HepG2 (cell line): ENCODE data around the gene CAMTA1. TPM values are rescaled to one million over a fixed set of nuclear protein-coding genes. Genes with fewer than 3 reads are reported as not detected.

ENCODE experiments used
- MBNL3 ChIP-seq: fragments of 250-450 bp; sonication (Bioruptor Pico); conservative IDR thresholded peaks from 2 replicates; pipeline ENCODE4 v1.8.0; 2022; ENCODE audit warnings: mild to moderate bottlenecking, inconsistent platforms
- NCOA2 ChIP-seq: sonication (generic); formaldehyde crosslinking; IDR thresholded peaks from 2 replicates; pipeline ENCODE4 v1.8.0; 2022; ENCODE audit warnings: inconsistent platforms
- SP1 ChIP-seq, 2 experiments: fragments of 450-650 bp in 1 of 2; sonication (generic) in 1 of 2; formaldehyde crosslinking in 1 of 2; IDR thresholded peaks; 2 replicates each; pipeline versions ENCODE4 v1.4.0 to v1.6.1; 2016 to 2020; ENCODE audit warnings: missing genetic modification reagents in 1 of 2
- ZNF205 ChIP-seq: IDR thresholded peaks from 2 replicates; pipeline ENCODE4 v1.6.1; 2018; ENCODE audit warnings: missing biosample characterization, missing genetic modification reagents
- ZNF260 ChIP-seq: sonication (generic); formaldehyde crosslinking; IDR thresholded peaks from 2 replicates; pipeline ENCODE4 v1.4.0; 2020; ENCODE audit warnings: missing genetic modification reagents, low read depth, mild to moderate bottlenecking, borderline replicate concordance
- ZNF30 ChIP-seq: sonication (generic); formaldehyde crosslinking; IDR thresholded peaks from 2 replicates; pipeline ENCODE4 v1.5.0; 2020; ENCODE audit warnings: mild to moderate bottlenecking, missing genetic modification reagents
- ZNF350 ChIP-seq: sonication (generic); formaldehyde crosslinking; IDR thresholded peaks from 2 replicates; pipeline ENCODE4 v1.4.0; 2020; ENCODE audit warnings: mild to moderate bottlenecking, low read depth, missing genetic modification reagents, borderline replicate concordance
- polyA plus RNA-seq, 8 experiments: library from polyadenylated mRNA; depleted of rRNA in 3 of 8; stranded (reverse) in 7 of 8; unstranded in 1 of 8; fragments of >200 nt; fragmentation: Illumina TruSeq in 4 of 8; extraction: Trizol in 4 of 8; gene quantifications; 2 replicates each; pipeline versions ENCODE4 v1.2.1 to v1.2.3, GENCODE V29; 2011 to 2016; ENCODE audit warnings: low read depth in 4 of 8, missing spikeins in 1 of 8, mixed read lengths in 1 of 8; ENCODE audit not compliant: insufficient read depth in 1 of 8
- total RNA-seq, 5 experiments: library from RNA; depleted of rRNA; stranded (reverse); fragments of >200 nt; fragmentation: Illumina TruSeq; extraction: Trizol; gene quantifications; 2 replicates each; pipeline ENCODE4 v1.2.3, GENCODE V29; 2016; ENCODE audit warnings: low read depth in 1 of 5
- TF ChIP-seq, protein P1 (sequence below): sonication (generic); formaldehyde crosslinking; IDR thresholded peaks from 2 replicates; pipeline ENCODE4 v1.5.0; 2020; ENCODE audit warnings: mild to moderate bottlenecking, missing genetic modification reagents, borderline replicate concordance
- TF ChIP-seq, protein P2 (sequence below): conservative IDR thresholded peaks from 2 replicates; pipeline ENCODE4 v1.6.1; 2018; ENCODE audit warnings: missing genetic modification reagents
- TF ChIP-seq, protein P3 (sequence below): sonication (generic); formaldehyde crosslinking; IDR thresholded peaks from 2 replicates; pipeline ENCODE4 v1.4.0; 2020; ENCODE audit warnings: missing genetic modification reagents
- TF ChIP-seq, protein P4 (sequence below): IDR thresholded peaks from 2 replicates; pipeline ENCODE4 v1.6.1; 2016; ENCODE audit warnings: missing biosample characterization, missing genetic modification reagents, low read depth

CAMTA1 gene
- total and polyA plus RNA-seq, 2 of the 13 experiments (the other 11 are each of a cell fraction or from before 2014, with no cell fraction given) = 25.0 to 36.4 TPM

DNA sequence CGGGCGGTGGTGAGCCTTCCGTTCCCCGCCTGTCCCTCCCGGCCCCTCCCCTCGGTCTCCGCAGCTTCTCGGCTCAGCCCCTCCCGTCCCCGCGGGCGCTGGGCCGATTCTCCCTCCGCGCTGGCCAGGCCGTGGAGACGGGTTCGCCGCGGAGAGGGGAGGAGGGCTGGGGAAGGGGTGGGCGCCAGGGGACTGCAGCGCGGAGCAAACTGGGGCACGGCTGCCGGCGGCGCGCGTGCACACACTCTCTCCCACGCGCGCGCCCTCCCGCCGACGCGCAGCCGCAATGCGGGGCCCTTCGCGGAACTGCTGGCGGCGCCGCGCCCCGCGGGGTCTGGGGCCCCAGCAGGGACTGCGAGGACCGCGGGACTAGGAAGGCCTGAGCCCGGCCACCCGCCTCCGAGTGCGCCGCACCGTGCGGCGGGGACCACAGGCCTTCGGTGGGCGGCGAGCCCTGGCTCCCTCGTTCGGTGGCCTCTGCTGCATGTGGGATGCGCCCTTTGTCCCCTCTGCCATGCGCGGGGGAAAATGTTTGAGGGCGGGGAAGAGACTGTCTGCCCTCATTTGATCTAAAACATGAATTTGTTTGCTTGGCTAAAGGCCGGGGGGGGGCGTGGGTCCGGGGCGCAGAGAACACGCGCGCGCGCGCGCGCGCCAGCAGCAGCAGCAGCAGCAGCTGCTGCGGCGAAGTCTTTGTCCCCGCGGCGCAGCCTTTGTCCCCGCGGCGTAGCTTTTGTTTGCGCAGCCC lies 895.1 kb downstream of the CAMTA1 start (continued):
- TF ChIP-seq, protein P1, sequence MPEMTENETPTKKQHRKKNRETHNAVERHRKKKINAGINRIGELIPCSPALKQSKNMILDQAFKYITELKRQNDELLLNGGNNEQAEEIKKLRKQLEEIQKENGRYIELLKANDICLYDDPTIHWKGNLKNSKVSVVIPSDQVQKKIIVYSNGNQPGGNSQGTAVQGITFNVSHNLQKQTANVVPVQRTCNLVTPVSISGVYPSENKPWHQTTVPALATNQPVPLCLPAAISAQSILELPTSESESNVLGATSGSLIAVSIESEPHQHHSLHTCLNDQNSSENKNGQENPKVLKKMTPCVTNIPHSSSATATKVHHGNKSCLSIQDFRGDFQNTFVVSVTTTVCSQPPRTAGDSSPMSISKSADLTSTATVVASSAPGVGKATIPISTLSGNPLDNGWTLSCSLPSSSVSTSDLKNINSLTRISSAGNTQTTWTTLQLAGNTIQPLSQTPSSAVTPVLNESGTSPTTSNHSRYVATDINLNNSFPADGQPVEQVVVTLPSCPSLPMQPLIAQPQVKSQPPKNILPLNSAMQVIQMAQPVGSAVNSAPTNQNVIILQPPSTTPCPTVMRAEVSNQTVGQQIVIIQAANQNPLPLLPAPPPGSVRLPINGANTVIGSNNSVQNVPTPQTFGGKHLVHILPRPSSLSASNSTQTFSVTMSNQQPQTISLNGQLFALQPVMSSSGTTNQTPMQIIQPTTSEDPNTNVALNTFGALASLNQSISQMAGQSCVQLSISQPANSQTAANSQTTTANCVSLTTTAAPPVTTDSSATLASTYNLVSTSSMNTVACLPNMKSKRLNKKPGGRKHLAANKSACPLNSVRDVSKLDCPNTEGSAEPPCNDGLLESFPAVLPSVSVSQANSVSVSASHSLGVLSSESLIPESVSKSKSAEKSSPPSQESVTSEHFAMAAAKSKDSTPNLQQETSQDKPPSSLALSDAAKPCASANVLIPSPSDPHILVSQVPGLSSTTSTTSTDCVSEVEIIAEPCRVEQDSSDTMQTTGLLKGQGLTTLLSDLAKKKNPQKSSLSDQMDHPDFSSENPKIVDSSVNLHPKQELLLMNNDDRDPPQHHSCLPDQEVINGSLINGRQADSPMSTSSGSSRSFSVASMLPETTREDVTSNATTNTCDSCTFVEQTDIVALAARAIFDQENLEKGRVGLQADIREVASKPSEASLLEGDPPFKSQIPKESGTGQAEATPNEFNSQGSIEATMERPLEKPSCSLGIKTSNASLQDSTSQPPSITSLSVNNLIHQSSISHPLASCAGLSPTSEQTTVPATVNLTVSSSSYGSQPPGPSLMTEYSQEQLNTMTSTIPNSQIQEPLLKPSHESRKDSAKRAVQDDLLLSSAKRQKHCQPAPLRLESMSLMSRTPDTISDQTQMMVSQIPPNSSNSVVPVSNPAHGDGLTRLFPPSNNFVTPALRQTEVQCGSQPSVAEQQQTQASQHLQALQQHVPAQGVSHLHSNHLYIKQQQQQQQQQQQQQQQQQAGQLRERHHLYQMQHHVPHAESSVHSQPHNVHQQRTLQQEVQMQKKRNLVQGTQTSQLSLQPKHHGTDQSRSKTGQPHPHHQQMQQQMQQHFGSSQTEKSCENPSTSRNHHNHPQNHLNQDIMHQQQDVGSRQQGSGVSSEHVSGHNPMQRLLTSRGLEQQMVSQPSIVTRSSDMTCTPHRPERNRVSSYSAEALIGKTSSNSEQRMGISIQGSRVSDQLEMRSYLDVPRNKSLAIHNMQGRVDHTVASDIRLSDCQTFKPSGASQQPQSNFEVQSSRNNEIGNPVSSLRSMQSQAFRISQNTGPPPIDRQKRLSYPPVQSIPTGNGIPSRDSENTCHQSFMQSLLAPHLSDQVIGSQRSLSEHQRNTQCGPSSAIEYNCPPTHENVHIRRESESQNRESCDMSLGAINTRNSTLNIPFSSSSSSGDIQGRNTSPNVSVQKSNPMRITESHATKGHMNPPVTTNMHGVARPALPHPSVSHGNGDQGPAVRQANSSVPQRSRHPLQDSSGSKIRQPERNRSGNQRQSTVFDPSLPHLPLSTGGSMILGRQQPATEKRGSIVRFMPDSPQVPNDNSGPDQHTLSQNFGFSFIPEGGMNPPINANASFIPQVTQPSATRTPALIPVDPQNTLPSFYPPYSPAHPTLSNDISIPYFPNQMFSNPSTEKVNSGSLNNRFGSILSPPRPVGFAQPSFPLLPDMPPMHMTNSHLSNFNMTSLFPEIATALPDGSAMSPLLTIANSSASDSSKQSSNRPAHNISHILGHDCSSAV = no peak
- TF ChIP-seq ZNF260 (no peak), ZNF205 (0 out of 2 replicates have a peak, but pooled peaks have one; percentile 6), ZNF350 (no peak), ZNF30 (CRISPR knock-in tag) (no peak), MBNL3 (CRISPR knock-in tag) (no peak), SP1 (IDR thresholded peaks at IDR 0.05) (no peak), SP1 (CRISPR knock-in tag; IDR thresholded peaks at IDR 0.05) (no peak), NCOA2 (CRISPR knock-in tag) (no peak; the same call in 1 of the 2 replicates)
- TF ChIP-seq, protein P2, sequence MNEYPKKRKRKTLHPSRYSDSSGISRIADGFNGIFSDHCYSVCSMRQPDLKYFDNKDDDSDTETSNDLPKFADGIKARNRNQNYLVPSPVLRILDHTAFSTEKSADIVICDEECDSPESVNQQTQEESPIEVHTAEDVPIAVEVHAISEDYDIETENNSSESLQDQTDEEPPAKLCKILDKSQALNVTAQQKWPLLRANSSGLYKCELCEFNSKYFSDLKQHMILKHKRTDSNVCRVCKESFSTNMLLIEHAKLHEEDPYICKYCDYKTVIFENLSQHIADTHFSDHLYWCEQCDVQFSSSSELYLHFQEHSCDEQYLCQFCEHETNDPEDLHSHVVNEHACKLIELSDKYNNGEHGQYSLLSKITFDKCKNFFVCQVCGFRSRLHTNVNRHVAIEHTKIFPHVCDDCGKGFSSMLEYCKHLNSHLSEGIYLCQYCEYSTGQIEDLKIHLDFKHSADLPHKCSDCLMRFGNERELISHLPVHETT (CRISPR knock-in tag) = no peak
- TF ChIP-seq, protein P3, sequence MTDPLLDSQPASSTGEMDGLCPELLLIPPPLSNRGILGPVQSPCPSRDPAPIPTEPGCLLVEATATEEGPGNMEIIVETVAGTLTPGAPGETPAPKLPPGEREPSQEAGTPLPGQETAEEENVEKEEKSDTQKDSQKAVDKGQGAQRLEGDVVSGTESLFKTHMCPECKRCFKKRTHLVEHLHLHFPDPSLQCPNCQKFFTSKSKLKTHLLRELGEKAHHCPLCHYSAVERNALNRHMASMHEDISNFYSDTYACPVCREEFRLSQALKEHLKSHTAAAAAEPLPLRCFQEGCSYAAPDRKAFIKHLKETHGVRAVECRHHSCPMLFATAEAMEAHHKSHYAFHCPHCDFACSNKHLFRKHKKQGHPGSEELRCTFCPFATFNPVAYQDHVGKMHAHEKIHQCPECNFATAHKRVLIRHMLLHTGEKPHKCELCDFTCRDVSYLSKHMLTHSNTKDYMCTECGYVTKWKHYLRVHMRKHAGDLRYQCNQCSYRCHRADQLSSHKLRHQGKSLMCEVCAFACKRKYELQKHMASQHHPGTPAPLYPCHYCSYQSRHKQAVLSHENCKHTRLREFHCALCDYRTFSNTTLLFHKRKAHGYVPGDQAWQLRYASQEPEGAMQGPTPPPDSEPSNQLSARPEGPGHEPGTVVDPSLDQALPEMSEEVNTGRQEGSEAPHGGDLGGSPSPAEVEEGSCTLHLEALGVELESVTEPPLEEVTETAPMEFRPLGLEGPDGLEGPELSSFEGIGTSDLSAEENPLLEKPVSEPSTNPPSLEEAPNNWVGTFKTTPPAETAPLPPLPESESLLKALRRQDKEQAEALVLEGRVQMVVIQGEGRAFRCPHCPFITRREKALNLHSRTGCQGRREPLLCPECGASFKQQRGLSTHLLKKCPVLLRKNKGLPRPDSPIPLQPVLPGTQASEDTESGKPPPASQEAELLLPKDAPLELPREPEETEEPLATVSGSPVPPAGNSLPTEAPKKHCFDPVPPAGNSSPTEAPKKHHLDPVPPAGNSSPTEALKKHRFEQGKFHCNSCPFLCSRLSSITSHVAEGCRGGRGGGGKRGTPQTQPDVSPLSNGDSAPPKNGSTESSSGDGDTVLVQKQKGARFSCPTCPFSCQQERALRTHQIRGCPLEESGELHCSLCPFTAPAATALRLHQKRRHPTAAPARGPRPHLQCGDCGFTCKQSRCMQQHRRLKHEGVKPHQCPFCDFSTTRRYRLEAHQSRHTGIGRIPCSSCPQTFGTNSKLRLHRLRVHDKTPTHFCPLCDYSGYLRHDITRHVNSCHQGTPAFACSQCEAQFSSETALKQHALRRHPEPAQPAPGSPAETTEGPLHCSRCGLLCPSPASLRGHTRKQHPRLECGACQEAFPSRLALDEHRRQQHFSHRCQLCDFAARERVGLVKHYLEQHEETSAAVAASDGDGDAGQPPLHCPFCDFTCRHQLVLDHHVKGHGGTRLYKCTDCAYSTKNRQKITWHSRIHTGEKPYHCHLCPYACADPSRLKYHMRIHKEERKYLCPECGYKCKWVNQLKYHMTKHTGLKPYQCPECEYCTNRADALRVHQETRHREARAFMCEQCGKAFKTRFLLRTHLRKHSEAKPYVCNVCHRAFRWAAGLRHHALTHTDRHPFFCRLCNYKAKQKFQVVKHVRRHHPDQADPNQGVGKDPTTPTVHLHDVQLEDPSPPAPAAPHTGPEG = peak; percentile 49; the same call in 1 of the 2 replicates
- TF ChIP-seq, protein P4, sequence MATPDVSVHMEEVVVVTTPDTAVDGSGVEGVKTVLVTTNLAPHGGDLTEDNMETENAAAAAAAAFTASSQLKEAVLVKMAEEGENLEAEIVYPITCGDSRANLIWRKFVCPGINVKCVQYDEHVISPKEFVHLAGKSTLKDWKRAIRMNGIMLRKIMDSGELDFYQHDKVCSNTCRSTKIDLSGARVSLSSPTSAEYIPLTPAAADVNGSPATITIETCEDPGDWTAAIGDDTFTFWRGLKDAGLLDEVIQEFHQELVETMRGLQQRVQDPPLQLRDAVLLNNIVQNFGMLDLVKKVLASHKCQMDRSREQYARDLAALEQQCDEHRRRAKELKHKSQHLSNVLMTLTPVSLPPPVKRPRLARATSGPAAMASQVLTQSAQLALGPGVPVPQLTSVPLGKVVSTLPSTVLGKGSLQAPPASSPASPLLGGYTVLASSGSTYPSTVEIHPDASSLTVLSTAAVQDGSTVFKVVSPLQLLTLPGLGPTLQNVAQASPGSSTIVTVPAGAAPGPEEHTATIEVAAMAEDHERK (CRISPR knock-in tag) = no peak
